PC-3 (cell line): ENCODE results near the gene ANAPC10.

Source experiments
- CTCF ChIP-seq: fragments of 300-600 bp; sonication (generic); conservative IDR thresholded peaks from 2 replicates; pipeline ENCODE4 v1.5.1; 2017; ENCODE audit warnings: antibody characterized with exemption, low read depth, mild to moderate bottlenecking, low read length
- EZH2 ChIP-seq: fragments of 300-600 bp; sonication (generic); IDR thresholded peaks from one replicate; pipeline ENCODE4 v1.6.1; 2017; ENCODE audit warnings: antibody characterized with exemption, mild to moderate bottlenecking, low read length; ENCODE audit not compliant: unreplicated experiment
- EZH2phosphoT487 ChIP-seq: fragments of 300-600 bp; sonication (generic); IDR thresholded peaks from 2 replicates; pipeline ENCODE4 v1.6.1; 2018; ENCODE audit warnings: mild to moderate bottlenecking, antibody characterized with exemption, low read length, borderline replicate concordance

DNA sequence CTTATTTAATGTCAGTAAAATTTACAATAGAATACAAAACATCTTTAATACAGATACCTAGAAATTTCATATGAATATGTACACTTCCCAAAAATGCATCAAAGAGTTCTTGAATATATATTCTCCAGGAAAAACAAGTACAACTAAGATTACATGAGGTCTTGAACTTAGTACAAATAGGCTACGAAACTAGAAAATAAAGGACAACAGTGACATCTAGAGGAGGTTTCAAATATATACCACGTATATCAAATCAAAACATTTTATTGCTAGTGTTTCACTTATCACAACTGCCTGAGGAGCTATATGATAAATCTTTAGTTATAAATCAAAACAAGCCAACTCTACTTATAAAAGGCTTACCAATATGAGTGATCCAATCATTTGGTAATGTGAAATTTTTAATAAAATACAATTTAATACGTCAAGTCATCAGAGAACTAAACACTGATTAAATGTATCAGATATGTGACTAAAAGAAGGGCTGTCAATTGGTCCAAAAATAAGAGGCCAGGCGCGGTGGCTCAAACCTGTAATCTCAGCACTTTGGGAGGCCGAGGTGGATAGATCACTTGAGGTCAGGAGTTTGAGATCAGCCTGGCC, 36.6 kb downstream of the ANAPC10 start:
- TF ChIP-seq CTCF: peak; percentile 85
- TF ChIP-seq EZH2phosphoT487: no peak
- TF ChIP-seq EZH2: no peak
